EH (cell line): Measurements from ENCODE around the gene FUT6.

Experiments used
- DNase-seq: peaks from one replicate; pipeline ENCODE4 v3.0.0-alpha.2; 2015; ENCODE audit warnings: low read depth

The FUT6 gene

DNA sequence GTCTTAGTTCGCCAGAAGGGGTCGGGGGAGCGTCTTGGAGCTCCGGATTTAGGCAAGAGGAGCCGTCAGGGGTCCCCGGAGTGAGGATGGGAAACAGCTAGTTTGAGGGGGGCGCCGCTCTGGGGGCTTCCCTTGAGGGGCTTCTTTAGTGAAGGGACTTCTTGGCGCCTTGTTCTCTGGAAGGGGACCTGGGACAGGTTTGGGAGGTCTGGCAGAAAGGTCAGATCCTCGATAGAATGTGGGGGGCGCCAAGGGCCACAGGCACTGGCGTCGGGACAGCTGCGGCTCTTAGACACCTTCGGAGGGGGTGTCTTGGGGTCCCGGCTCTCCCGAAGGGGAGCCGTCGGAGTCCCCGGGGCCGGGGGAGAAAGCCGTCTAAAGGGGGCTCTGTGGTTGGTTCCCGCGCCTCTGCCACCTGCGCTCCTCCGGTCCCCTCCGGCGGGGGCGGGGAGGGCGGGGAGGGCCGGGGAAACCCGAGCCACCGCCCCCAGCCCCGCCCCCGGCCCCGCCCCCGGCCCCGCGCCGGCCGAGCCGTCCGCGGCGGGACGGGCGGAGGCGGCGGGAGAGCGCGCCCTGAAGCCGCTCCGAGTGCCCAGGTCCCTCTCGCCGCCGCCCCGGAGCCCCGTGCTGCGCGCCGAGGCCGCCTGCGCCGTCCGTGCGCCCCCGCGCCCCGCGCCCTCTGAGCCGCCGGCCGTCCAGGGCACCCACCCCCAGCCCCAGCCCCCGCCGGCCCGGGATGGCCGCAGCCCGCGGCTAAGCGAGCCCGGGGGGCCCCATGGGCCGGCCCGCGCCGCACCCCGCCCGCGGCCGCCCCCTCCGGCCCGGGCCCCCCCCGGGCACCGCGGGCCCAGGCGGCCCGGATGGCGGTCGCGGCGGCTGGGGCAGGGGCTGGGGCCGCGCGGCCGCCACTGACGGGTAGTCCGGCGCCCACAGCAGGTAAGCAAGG, 34.7 kb downstream of the FUT6 start, which contains the start of gene NRTN:
NRTN (plus strand) TSS at position 552 of the 946 bp plus-strand sequence. CDS start 19,099 bp downstream, outside the sequence.
- no peak for DNase-seq

DNA sequence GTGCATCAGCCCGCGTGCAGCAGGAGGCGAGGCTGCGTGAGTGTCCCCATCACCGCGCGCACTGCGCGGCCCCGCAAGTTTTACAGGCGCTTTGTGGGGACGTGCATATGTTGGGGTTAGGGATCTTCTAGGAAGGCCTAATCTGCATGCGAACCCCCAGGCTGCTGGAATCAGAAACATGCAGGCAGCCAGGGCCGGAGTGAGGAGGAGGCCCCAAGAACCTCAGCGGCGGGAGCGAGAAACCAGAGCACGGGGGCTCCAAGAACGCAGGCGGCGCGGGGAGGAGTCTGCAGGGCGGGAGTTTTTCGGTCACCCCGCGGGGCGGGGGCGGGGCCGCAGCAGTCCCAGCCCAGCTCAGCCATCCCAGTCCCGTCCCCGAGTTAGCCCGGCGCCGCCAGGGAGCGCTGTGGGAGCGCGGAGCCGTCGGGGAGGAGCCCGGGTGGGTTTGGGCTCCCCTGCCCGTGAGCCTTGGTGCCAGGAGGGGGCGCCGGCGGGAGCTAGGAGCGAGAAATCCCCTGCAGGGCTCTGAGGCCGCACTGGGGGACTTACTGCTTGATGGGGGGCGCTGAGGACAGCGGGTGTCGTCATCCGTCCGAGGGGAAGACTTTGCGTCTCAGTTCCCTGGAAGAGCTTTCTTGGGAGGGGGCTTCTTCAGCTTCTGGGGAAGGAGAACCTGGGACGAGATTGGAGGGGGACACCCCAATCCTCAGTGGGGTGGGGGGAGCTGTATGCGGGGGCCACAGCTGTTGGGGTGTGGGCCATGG, 35.6 kb downstream of the FUT6 start:
- DNase-seq, result peak; percentile 85

DNA sequence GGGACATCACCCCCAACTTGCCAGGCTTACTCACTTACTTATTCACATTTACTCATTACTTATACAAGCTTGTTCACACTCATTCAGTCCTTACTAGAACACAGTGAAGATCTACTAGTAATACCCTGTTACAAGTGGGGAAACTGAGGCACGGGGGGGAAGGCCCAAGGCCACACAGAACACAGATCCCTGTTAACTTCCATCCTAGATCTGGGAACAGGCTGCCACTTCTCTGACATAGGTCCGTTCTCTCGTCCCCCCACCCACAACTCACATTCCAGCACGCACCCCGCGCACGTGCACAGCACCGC, 36.1 kb downstream of the FUT6 start:
- DNase-seq, result no peak

DNA sequence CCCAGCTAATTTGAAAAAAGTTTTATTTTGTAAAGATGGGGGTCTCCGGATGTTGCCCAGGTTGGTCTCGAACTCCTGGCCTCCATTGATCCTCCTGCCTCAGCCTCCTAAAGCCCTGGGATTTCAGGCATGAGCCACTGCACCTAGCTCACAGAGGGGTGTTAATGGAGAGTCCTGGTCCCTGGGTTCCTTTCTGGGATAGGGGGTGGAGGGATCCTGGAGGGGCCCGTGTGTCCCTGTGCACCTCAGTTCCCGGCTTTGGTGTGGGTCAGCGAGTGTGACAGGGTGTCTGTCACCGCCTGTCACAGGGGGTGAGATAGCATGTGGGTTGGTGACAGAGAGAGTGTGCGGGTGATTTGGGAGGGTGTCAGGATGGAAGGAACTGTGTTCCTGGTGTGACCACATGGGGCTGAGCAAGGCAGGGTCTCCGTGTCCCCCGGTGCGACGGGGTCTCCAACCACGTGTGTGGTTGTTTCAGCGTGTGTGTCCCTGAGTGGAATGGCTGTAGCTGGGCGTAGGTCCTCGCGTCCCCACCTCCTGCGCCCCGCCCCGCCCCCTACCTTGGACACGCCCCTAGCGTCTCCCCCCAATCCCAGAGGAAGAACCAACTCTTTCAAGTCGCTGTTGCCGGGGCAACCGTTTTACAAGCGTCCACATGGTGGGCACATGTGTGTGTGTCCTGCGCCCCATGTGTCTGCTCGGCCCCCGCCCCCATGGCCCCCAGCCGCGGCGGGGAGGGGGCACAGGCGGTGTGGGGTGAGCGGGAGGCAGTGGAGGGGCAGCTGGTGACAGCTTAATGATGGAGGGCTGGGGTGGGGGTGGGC, 37.5 kb downstream of the FUT6 start:
- peak; percentile 52 for DNase-seq

DNA sequence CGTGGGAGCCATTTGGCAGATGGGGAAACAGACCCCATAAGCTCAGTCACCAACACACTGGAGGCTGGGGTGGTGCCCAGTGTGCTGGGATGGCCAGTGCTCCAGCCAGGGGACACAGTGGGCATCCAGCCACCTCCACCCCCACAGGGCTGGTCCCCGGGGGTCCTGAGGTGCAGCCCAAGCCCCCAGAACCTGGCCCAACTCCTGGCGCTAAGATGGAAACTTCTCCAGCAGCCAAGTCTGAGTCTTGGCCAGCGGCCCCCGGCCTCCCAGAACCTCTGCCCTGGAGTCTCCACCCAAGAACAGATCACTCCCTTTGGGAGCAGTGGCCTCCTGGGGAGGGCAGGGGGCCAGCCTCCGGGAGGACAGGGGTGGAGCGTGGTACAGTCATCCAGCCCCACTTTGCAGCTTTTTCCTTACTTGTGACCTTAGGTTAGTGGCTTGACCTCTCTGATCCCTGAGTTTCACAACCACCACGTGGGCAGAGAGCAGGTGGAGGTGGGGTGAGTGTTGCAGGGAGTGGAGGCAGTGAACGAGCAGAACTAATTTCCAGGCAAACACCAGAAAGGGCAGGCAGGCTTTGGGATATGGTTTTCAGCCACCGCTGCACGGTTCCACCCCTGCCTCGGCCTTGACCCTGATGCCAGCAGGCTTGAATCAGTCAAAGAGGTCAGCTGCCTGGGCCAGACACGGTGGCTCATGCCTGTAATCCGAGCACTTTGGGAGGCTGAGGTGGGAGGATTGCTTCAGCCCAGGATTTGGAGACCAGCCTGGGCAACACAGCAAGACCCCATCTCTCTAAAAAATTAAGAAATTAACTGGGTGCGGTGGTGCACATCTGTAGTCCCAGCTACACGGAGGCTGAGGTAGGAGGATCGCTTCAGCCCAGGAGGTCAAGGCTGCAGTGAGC, 38.9 kb downstream of the FUT6 start:
- no peak for DNase-seq

DNA sequence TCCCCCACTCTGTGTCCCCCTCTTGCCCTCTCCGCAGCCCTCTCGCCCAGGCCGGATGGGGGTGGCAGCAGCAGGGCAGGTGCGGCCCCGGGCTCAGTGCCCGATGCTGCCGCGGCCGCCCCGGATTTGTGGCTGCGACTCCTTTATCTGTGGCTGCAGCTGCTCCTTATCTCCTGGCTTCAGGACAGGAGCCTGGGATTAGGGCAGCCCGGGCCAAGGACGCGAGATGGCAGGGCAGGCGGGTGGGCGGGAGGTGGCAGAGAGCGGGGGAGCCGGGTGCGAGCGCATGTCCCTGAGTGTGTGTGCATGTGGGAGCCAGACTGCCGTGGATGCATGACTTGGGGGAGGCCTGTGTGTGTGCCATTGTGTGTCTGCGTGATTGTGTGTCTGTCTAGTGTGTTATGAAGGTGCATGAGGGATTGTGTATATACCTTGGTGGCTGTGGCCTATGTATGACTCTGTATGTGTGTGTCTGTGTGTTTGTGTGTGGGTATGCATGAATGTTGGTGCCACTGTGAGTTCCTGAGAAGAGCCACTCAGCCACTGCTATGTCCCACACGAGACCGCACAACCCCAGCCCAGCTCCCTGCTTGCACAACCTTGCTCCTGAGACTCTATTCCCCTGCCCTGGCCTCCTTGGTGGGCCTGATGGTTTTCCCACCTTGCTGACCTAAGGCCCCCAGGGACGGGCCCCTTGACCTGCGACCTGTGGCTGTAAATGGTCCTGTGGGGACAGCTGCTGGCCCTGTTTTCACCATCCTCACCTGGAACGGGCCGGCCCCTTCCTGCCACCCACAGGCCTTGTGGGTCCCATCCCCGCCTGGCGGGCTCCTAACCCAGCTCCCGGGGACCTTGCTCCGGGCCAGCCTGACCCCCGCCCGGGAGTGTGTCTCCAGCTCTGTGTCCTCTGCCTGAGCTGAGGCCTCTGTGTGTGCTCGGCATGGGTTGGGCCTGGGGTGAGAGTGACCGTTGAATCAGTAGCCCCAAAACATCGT, 40.0 kb downstream of the FUT6 start:
- no peak for DNase-seq

DNA sequence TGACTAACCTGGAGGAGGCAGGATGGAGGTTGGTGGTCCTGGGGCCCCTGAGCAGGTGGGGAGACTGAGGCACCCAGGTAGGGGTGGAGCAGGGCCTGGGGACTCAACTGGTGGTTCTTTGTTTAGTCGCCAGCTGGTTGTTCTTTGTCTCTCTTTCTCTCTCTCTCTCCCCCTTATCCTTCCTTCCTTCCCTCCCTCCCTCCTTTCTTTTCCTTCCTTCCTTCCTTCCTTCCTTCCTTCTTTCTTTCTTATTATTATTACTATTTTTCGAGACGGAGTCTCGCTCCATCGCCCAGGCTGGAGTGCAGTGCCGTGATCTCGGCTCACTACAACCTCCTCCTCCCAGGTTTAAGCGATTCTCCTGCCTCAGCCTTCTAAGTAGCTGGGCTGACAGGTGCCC, 41.3 kb downstream of the FUT6 start:
- no peak for DNase-seq

DNA sequence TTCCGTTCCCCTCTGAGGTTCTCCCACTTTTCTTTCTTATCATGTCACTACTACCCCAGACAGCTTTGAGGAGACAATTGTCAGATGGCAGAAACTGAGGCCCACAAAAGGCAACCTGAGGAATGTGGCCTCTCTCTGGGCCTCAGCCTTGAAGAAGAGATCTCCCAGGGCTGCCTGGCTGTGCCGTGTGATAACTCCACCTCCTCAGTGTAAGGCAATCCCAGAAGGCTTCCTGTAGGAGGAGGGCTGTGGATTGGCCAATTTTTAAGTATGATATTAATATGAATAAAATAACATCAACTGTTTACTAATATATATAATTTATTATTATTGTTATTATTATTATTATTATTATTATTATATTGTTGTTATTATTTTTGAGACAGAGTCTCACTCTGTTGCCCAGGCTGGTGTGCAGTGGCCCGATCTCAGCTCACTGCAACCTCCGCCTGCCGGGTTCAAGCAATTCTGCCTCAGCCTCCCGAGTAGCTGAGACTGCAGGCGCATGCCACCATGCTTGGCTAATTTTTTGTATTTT, 44.1 kb downstream of the FUT6 start:
- DNase-seq, result no peak

DNA sequence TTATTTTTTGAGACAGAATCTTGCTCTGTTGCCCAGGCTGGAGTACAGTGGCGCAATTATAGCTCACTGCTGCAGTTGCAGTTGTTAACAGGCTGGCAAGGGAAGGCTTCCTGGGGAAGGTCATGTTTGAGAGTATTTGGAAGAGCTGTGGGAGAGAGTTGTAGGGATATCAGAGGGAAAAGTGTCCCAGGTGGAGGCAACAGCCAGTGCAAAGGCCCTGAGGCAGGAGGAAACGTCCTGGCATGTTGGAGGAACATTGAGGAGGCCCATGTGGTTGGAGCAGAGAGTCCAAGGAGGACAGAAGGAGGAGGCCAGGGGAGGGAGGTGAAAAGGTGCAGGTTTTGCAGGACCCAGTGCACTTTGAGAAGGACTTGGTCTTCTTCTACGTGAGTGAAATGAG, 46.3 kb downstream of the FUT6 start:
- no peak for DNase-seq

DNA sequence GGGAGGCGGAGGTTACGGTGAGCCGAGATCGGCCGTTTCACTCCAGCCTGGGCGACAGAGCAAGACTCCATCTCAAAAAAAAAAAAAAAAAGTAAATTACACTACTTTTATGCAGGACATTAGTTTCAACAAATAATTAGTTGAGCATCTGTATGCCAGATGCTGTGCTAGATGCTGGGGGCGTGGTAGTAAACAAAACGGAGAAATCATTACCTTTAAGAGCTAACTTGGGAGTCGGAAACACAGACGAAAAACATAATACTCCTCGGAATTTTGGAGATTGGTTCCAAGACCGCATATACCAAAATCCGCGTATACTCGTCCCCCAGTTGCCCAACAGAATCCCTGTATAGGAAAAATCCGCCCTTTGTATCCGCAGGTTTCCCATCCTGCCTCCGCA, 47.3 kb downstream of the FUT6 start:
- DNase-seq, result no peak

DNA sequence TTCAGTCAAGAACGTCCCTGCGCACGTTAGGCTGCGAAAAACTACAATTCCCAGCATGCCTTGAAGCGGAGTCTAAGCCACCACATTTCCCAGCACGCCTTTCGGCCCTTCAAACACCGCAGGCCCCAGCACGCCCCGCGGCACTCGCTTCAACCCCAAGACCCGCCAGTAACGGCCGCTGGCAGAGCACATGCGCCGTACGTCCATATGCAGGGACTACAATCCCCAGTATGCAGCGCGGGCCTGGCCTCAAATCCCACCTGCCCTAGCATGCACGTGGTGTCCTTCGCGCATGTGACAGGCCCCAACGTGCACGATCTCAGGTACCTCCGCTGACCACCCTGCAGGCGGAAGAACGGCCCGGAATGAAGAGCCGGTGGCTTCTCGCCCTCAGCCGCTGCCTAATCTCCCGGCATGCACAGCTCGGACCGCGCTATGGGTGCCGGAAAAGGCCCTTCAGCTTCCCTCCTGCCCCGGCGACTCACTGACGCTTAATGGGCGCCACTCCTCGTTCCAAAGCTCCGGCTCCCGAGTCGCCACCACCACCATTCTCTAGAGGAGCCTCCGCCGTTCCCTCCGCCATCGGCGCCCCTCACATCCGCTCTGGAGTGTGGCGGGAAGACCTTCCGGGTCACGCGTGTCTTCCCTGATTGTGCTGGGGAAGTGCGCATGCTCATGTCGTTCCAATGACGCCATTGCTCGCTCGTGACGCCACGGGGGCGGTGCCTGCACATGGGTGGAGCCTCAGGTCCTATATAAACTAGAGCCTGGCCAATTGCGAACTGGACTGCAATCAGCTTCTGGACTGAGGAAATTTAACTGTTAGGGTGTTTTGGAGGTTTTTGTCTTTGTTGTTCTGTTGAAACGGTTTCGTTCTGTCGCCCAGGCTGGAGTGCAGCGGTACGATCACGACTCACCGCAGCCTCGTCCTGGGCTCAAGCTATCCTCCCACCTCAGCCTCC, 48.7 kb downstream of the FUT6 start, which contains the start of gene DUS3L:
DUS3L (minus strand) TSS at position 605 of the 962 bp plus-strand sequence; CDS start at position 583, 22 bp downstream.
- peak; percentile 99 for DNase-seq

DNA sequence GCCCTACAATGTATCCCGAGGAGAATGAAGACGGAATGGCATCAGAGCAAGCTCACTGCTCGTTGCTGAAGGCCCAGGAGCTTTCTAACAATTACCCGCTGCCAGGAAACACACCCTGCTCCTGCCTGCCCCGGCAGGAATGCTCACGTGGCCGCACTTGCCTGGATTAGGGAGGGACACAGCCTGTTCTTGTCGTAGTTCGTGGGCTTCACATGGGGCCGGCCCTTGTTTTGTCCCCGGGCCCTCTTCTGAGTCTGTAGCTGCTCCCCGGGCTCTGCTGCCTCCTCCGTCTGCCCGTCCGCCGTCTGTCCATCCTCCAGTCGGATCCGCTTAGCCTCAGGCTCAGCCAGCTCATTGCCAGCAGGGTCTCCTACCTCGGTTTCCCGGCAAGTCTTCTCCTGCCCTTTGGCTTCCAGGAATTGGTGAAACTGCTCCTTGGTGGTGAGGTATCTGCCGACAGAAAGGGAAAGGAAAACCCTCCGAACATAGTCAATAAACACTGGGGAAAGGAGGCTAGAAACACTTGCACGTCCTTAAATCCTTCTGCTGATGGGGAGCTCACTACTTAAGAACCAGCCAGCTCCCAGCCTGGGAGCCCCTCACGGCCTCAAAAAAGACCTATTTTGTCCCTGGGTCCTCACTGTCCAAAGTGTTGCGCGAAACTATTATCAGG, 49.5 kb downstream of the FUT6 start:
- DNase-seq, result no peak

DNA sequence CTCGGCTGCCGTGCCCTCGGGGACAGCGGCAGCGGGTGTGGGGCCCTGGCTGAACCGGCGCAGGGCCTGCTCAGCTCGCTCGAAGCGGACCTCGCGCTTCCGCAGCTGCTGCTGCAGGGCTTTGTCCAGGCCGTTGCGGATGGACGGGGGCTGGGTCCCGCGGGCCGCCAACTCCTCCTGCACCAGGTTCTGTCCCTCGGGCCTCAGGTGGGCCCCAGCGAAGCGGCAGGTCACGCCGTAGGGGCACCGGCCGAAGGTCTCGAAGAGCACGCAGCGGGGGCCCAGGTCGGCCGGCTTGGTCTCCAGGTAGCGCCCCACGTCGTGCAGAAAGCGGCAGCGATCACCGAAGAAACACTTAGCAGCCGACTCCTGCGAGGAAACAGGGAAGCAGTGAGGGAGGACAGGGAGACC, 50.1 kb downstream of the FUT6 start:
- no peak for DNase-seq

DNA sequence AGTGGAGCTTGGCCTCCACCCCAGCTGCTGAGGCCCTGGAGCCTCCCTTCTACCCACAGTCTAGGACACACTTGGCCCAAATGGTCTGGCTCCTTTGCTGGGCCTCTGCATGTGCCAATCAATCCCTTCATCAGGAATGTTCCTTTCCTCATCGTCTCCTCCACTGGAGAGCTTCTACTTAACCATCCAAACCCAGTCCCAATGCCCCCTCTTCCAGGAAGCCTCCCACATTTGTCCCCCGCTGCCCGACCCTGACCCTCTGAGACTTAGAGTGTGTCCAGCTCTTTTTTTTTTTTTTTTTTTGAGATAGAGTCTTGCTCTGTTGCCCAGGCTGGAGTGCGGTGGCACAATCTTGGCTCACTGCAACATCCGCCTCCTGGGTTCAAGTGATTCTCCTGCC, 51.1 kb downstream of the FUT6 start:
- DNase-seq, result no peak

DNA sequence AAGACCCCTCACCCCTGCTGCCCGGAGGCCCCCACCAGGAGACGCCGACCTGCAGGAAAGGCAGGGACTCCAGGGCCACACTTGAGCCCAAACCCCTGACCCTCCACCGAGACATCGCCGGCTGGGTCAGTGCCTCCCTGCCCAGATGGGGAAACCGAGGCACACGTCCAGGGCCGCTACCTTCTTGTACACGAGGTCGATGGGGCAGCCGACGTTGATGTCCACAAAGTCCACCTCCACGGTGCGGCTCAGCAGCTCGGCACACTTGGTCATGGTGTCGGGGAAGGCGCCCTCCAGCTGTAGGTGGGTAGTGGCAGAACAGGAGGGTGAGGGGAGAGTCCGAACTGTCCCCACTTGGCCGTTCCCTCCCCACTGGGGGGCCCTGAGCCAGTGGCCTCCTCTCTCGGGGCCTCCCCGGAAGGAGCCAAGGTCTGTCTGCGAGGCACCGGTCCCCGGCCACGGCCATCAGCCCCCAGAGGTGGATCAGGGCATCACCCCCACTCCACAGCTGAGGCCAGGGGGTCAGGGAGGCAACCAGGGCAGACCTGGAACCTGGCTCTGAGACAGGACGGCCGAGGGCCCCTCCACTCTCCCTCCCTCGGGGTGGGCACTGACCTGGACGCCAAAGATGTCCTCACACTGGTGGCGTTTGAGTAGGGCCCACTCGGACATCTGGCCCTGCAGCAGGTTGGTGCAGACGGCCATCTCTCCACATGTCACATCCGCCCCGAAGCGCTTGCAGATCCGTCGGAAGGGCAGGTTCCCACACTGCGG, 51.9 kb downstream of the FUT6 start:
- no peak for DNase-seq

DNA sequence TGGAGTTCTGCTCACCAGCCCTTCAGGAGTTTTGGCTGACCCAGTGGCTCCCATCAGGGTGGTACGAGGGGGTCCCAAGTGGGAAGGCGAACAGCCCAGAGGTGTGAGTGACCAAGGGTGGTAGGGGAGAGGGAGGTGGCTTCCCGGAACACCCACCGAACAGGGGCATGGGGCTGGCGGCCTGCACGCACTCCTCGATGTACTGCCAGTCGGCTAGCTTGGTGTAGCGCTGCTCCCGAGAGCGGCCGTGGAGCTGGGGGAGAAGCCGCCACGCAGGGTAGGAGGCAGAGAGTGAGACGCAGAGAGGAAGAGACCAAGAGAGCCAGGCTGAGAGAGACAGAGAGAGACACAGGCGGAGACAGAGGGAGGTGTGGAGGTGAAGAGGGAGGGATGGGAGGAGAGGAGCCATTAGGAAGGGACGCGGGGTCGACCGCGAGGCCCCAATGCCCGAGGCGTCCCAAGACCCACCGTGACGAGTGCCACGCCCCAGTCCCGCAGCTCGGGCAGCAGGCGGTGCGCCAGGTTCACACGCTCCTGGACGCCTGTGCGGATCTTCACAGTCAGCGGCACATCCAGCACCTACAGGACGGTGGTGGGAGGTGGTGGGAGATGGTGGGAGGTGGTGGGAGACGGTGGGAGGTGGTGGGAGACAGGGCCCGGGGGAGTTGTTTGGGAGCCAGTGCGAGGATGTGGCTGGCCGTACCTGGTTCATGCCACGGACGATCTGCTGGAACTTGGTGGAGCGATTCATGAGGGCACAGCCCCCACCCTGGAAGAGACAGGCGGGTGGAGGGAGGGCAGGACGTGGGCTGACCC, 52.7 kb downstream of the FUT6 start:
- no peak for DNase-seq
